Ovary (tissue), 3 donors: ENCODE results near the gene SFPQ.

ENCODE experiments used
- CTCF ChIP-seq, 3 donors: fragments of 450-650 bp in 2 of 3; fragments of 200-600 bp in 1 of 3; IDR thresholded peaks; one replicate each; pipeline versions ENCODE4 v1.5.1 to v1.8.0; 2016 to 2022; ENCODE audit warnings: antibody characterized with exemption in 3 of 3, mild to moderate bottlenecking in 1 of 3
- EP300 ChIP-seq: sonication (generic); formaldehyde crosslinking; IDR thresholded peaks from one replicate; pipeline ENCODE4 v1.6.1; 2017; ENCODE audit warnings: antibody characterized with exemption
- POLR2A ChIP-seq: fragments of 450-650 bp; IDR thresholded peaks from one replicate; pipeline ENCODE4 v1.6.1; 2017; ENCODE audit warnings: antibody characterized with exemption, mild to moderate bottlenecking, moderate library complexity
- donor health status: DM: no; HTN: no; CAD: no.

DNA sequence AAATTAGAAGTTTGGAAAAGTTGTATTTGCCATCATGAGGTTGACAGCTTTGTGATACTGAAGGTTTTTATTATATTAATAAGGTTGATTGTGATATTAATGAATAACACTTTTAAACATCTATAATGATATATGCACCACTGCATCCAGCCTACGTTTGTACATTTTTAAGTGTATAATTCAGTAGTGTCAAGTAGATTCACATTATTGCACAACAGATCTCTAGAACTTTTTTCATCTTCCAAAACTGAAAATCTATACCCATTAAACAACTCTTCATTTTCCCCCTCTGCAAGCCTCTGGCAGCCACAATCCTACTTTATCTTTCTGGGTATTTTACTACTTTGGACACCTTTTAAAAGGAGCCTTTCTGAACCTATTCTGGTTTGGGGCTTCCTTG, 38.3 kb upstream of the SFPQ start:
- TF ChIP-seq EP300 = no peak
- no peak for TF ChIP-seq CTCF (IDR thresholded peaks at IDR 0.05)
- TF ChIP-seq POLR2A = no peak
